Fibroblast of lung (primary cell): Measurements from ENCODE around the gene C20orf204. TPM values are rescaled to one million over a fixed set of nuclear protein-coding genes. Genes with fewer than 3 reads are reported as not detected.

Experiments used
- DNase-seq, 2 donors: peaks; one replicate each; pipeline versions ENCODE4 v3.0.0 to v3.0.0-alpha.2; 2010; ENCODE audit warnings: low read depth in 2 of 2
- H2AFZ ChIP-seq: 2 replicates; pipeline ENCODE4 v1.5.1; 2012; ENCODE audit warnings: low read length, control low read depth, inconsistent platforms
- H3K27ac ChIP-seq: 2 replicates; pipeline ENCODE4 v1.5.1; 2011; ENCODE audit warnings: low read length, control low read depth; ENCODE audit not compliant: insufficient read depth
- H3K27me3 ChIP-seq: 2 replicates; pipeline ENCODE4 v1.5.1; 2011; ENCODE audit warnings: mild to moderate bottlenecking, low read length; ENCODE audit not compliant: control insufficient read depth, insufficient read depth
- H3K36me3 ChIP-seq: 2 replicates; pipeline ENCODE4 v1.5.1; 2011; ENCODE audit warnings: low read length; ENCODE audit not compliant: control insufficient read depth, insufficient read depth
- H3K4me1 ChIP-seq: 2 replicates; pipeline ENCODE4 v1.5.1; 2011; ENCODE audit warnings: low read length; ENCODE audit not compliant: control insufficient read depth, insufficient read depth; ENCODE audit errors: extremely low read depth
- H3K4me2 ChIP-seq: 2 replicates; pipeline ENCODE4 v1.5.1; 2011; ENCODE audit warnings: low read length, control low read depth; ENCODE audit not compliant: insufficient read depth; ENCODE audit errors: extremely low read depth
- H3K4me3 ChIP-seq, 4 experiments: fragments of 200-600 bp in 1 of 4; sonication (generic) in 1 of 4; replicated peaks in 1 of 4; 2 replicates each; pipeline ENCODE4 v1.5.1; 2011 to 2016; ENCODE audit warnings: low read length in 4 of 4, low read depth in 3 of 4, mild to moderate bottlenecking in 3 of 4, control low read depth in 2 of 4, inconsistent platforms in 1 of 4, mixed read lengths in 1 of 4; ENCODE audit not compliant: insufficient read depth in 1 of 4; ENCODE audit errors: control extremely low read depth in 1 of 4
- H3K79me2 ChIP-seq: 2 replicates; pipeline ENCODE4 v1.5.1; 2012; ENCODE audit warnings: mild to moderate bottlenecking, low read length, inconsistent platforms; ENCODE audit not compliant: control insufficient read depth, insufficient read depth
- H3K9ac ChIP-seq: 2 replicates; pipeline ENCODE4 v1.5.1; 2011; ENCODE audit warnings: mild to moderate bottlenecking, low read length, control low read depth; ENCODE audit not compliant: insufficient read depth
- H3K9me3 ChIP-seq: 2 replicates; pipeline ENCODE4 v1.5.1; 2012; ENCODE audit warnings: low read depth, low read length; ENCODE audit not compliant: control insufficient read depth, insufficient read depth
- H4K20me1 ChIP-seq: 2 replicates; pipeline ENCODE4 v1.5.1; 2011; ENCODE audit warnings: low read length; ENCODE audit not compliant: control insufficient read depth, insufficient read depth; ENCODE audit errors: extremely low read depth
- CTCF ChIP-seq, 2 donors: IDR thresholded peaks in 1 of 2; conservative IDR thresholded peaks in 1 of 2; 1 replicate in 1 of 2; 2 replicates in 1 of 2; pipeline ENCODE4 v1.5.1; 2011 to 2012; ENCODE audit warnings: low read length in 2 of 2, control low read depth in 1 of 2, inconsistent platforms in 1 of 2, low read depth in 1 of 2, mild to moderate bottlenecking in 1 of 2
- EZH2 ChIP-seq: IDR thresholded peaks from 2 replicates; pipeline ENCODE4 v1.5.1; 2012; ENCODE audit warnings: low read length, control low read depth, mild to moderate bottlenecking; ENCODE audit errors: missing control alignments
- polyA plus RNA-seq, 2 donors: library from polyadenylated mRNA; depleted of rRNA in 1 of 2; stranded (reverse) in 1 of 2; unstranded in 1 of 2; fragments of >200 nt; gene quantifications; 2 replicates each; pipeline ENCODE4 v1.2.1, GENCODE V29; 2011 to 2012; ENCODE audit warnings: missing spikeins in 1 of 2
- total RNA-seq: library from RNA; depleted of rRNA; stranded (reverse); fragments of >200 nt; gene quantifications from 2 replicates; pipeline ENCODE4 v1.2.1, GENCODE V29; 2014

The C20orf204 gene
- total and polyA plus RNA-seq, 2 donors (not counting 1 experiment from before 2014, with no cell fraction given), result 0.02 to 0.66 TPM

- Histone ChIP-seq H3K27me3 (no peaks in the 10 kb centered on the region), H3K36me3 (no peaks in the 10 kb centered on the region), H3K4me2 (no peak overlapping the region), H3K4me3 (no peak overlapping the region), H3K4me1 (no peaks in the 10 kb centered on the region), H3K79me2 (no peaks in the 10 kb centered on the region), H3K27ac (no peak overlapping the region), H3K9ac (no peak overlapping the region), H2AFZ (no peak overlapping the region), H3K9me3 (no peaks in the 10 kb centered on the region), H4K20me1 (no peaks in the 10 kb centered on the region)
- TF ChIP-seq CTCF (conservative IDR thresholded peaks at IDR 0.05 in 1 of 2, IDR thresholded peaks at IDR 0.05 in 1 of 2; ENCODE audit: low read depth in 1 of 2, low read length in 2 of 2) (no peak), EZH2 (no peak)
- DNase-seq, result no peak
Measured at GRCh38 chr20:64056889-64057627, 21.1 kb downstream of the C20orf204 start.

GRCh38 chr20:64057628-64058498 lies 21.9 kb downstream of the C20orf204 start:
- peaks cover 5% of the 10 kb centered on the region for H3K4me1 ChIP-seq
- no peaks in the 10 kb centered on the region for H3K9me3 ChIP-seq
- DNase-seq, result peak in 1 of 2 donors; percentile 43
- no peak overlapping the region for H3K4me2 ChIP-seq
- H3K9ac ChIP-seq, result no peak overlapping the region
- H3K27ac ChIP-seq, result no peak overlapping the region
- TF ChIP-seq CTCF (conservative IDR thresholded peaks at IDR 0.05 in 1 of 2, IDR thresholded peaks at IDR 0.05 in 1 of 2; ENCODE audit: low read depth in 1 of 2, low read length in 2 of 2) (peak; percentile 59 to 86), EZH2 (no peak)
- H3K79me2 ChIP-seq, result no peaks in the 10 kb centered on the region
- no peak overlapping the region for H3K4me3 ChIP-seq
- H4K20me1 ChIP-seq, result no peaks in the 10 kb centered on the region
- no peak overlapping the region for H2AFZ ChIP-seq
- H3K27me3 ChIP-seq, result no peaks in the 10 kb centered on the region
- no peaks in the 10 kb centered on the region for H3K36me3 ChIP-seq

GRCh38 chr20:64058536-64058935 lies 22.6 kb downstream of the C20orf204 start:
- no peaks in the 10 kb centered on the region for H3K27me3 ChIP-seq
- H3K79me2 ChIP-seq, result no peaks in the 10 kb centered on the region
- no peak overlapping the region for H3K4me2 ChIP-seq
- H3K9me3 ChIP-seq, result no peaks in the 10 kb centered on the region
- H3K4me3 ChIP-seq, result no peak overlapping the region
- no peak for TF ChIP-seq CTCF (conservative IDR thresholded peaks at IDR 0.05 in 1 of 2, IDR thresholded peaks at IDR 0.05 in 1 of 2; ENCODE audit: low read depth in 1 of 2, low read length in 2 of 2)
- no peak for TF ChIP-seq EZH2
- H2AFZ ChIP-seq, result no peak overlapping the region
- H3K27ac ChIP-seq, result no peak overlapping the region
- DNase-seq, result peak in 1 of 2 donors; percentile 76
- H3K36me3 ChIP-seq, result no peaks in the 10 kb centered on the region
- H3K9ac ChIP-seq, result no peak overlapping the region
- no peaks in the 10 kb centered on the region for H4K20me1 ChIP-seq
- H3K4me1 ChIP-seq, result peaks cover 5% of the 10 kb centered on the region
